GM18870 (cell line): Measurements from ENCODE around the gene BLCAP.

Source experiments
- ATAC-seq: cut with Tn5 transposase; IDR thresholded peaks from one replicate; pipeline ENCODE4 v1.9.1; 2021; ENCODE audit warnings: moderate library complexity; ENCODE audit not compliant: unreplicated experiment

The BLCAP gene

GRCh38 chr20:37518059-37518458, 9.6 kb downstream of the BLCAP start:
- no peak for ATAC-seq

DNA sequence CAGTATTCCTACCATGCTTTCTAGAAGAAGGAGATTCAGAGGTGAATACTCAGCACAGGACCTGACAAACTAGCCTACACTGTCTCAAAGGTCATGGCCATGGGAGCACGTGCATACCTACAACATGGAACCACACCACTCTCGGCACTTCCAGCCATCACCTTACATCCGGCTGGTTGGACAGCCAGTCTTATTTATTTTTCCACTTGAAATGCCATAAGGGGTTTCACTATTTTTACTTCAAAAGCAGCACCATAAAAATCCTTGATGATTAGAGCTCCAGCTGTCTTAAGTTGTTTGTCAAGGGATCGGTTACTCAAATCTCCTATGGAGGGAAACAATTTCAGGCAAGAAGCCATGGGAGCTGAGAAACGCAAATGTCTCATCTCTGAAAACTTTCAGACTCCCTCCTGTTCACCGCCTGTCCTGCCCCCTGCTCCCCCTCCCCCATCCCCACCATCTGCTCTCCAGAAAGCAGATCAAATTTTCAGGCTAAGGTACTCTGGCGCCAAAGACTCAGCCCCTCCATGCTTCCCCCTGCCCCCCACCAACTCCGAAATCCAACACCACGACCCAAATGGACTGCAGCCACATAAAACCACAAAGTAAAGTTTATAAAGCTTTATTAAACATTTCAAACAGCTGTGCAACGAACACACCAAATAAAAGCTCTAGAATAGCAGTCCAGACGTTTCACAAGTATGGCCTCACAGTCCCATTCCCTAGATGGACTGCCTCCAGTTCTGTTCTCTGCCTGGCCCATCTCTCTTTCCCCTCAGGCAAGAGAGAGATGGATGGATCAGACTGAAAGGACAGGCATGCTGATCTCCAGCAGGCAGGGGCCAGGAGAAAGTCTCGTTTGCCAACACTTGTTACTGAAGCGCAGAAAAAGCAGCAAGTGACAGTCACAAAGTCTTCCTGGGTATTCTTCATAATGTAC, 10.6 kb downstream of the BLCAP start:
- no peak for ATAC-seq

GRCh38 chr20:37515876-37516275, 11.8 kb downstream of the BLCAP start:
- no peak for ATAC-seq

DNA sequence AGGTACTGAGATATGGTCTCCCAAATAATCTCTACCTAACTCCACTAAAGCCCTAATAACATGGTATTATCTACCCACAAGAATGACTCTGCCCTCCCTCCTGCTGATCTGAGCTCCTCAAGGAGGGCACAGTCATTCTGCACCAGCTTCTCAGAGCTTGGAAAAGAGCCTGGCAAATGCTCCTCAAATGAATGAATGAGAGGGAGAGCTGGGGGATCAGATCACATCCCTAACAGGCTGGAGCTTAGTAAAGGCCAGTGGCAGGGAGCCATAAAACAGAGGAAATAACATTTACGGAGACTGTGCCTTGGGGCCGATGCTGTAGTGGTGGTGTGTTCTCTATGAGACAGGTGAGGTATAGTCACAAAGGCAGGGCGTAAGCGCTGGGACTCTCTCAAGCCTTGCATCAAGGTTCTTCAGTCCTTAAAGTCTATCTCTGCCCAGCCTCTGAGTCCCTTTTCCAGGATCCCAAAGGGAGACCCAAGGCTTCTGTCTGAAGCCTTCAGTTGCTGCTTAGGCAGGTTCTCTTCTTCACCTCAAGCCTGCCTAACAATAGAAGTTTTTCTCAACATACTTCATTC, 13.8 kb downstream of the BLCAP start:
- ATAC-seq, result no peak

DNA sequence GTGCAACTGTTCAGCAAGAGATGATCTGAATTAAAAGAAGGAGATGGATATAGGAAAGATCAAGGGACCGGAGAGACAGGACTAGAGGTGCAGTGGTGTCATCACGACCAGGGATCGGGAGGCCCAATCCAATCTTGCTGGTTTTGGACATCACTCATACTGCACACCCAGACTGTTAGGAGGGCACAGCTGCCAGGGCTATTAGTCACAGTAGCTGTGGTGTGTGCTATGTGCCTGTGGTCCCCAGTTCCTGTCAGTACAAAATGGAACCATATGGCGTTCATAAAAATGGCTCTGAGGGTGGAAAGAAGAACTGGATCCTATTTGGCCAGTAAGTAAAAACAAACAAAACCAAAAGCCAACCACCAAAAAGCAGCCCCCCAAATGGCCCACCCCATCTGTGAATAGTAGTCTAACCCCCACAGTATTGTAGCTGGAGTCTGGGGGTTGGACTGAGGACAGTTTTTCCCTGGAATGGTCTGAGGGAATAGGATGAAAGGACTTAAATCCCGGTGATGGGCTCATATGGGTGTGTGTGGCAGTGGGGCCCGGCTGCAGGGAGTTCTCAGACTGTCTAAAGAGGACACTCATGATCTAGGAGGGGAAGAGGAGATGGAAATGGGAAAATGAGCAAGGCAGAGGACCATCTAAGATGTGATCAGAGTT, 15.9 kb downstream of the BLCAP start:
- no peak for ATAC-seq

DNA sequence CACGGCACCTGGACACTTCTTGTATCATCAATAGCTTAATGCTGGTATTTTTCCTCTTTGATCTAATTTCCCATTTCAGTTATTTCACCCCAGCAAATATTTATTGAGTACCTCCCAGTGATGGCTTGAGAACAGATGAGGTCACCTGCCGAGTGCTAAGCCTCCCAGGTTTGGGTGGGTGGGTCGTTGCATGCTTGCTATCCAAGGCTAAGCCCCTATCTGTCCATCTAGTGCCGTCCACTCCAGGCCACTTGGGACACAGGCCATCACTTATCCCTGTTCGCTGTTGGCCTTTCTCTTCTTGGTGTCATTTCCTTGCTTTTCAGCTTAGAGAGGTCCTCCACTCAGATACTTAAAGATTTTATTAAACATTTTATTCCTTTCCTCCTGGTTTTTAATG, 17.4 kb downstream of the BLCAP start:
- no peak for ATAC-seq

DNA sequence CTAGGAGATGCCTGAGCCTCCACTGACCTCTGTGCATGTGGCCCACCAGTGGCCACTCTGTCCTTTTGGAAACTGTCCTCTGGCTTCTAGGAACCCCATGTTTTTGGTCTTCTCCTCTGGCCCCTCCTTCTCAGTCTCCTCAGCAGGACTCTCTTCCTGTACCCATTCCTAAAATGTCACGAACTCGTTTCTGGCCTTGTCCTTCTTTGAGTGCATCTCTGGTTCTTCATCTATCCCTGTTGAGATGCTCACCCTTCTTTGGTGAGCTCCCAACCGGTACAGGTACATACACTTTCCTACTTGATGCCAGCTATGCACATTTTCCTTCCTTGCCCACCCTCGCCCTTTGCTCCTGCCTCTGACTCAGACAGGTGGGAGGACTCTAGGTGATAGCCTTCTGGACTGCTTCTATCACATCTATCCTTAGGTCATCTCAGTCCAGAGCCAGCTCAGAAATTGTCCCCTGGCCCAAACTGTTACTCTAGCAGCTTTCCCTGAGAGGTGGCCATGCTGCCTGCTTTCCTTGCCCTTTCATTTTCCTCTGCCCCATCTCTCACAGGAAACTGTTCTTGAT, 21.4 kb downstream of the BLCAP start:
- no peak for ATAC-seq

DNA sequence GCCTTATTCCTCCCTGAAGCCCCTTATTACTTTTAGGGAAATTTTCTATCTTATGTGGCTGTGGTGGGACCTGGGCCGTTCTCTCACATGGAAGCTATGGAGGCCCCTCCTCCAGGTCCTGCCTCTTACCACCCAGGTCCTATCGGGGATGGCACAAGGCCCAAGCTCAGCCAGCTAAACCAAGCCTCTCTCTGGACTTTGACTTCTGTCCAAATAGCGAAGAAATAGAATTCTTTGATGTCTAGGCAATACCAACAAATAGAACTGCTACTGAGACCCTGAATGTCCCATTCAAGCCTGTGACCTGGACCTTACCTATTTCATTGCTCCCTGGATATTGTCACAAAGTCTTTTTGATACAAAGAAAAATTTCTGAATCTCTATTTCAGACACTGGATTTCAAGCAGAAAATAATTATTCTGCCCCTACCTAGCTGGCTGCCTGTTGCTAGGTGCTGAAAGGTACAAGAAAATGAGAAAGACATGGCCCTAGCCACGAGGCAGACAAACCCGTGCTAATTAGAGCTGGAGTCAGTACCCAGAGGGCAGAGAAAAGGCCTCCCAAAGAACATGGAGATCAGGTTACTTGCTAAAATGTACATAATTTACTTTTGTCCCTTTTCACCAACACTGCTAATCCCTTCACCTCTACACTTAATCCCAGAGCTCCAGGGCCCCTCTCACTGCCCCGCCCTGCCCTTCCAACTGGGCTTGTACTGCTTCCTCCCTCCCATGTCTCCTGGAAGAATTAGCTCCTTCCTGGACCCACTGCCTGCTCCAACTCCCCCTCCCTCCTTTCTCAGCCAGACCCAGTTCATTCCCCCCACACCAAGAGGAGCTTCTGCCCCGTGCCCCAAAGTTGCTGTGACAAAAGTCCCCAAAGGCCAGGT, 22.2 kb downstream of the BLCAP start:
- no peak for ATAC-seq

- no peak for ATAC-seq
Observed at GRCh38 chr20:37504404-37505096, 23.1 kb downstream of the BLCAP start.

GRCh38 chr20:37503256-37503927, 24.3 kb downstream of the BLCAP start:
- no peak for ATAC-seq

DNA sequence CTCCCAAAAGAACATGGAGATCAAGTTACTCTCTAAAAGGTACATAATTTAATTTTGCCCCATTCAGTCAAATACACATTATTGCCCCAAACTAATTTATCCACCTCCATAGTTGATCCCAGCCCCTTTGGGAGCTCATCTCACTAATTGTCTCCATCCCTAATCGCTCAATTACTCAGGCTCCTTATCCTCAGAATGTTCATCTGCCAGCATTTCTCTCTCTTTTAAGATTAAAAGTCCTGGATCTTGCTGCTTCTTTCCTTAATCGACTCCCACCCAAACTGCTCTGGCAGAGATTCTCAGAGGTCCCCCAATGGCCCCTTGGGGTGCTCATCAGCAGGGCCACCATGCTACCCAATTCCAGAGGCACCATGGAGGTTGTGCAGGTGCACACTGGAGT, 25.0 kb downstream of the BLCAP start:
- no peak for ATAC-seq

DNA sequence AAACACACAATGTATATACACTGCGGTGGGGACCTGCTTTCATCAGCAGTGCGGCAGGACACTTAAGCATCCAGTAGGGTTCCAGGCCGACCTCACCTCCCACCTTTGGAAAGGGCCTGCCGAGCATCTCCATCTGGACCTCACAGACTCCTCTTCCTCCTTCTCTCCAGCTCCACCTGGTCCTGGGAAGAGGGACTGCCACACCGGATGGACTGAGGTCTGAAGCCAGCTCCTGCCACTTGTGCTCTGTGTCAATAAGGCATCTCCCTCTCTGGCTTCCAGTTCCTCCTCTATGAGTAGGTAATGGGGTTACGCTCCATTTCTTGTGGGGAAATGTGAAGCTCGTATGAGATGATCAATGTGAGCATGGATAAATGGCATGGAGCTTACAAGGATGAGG, 25.7 kb downstream of the BLCAP start:
- ATAC-seq, result no peak

GRCh38 chr20:37500311-37500710, 27.4 kb downstream of the BLCAP start:
- ATAC-seq, result no peak

GRCh38 chr20:37498066-37498665, 29.5 kb downstream of the BLCAP start:
- no peak for ATAC-seq

GRCh38 chr20:37494796-37495195, 32.9 kb downstream of the BLCAP start:
- ATAC-seq, result no peak

GRCh38 chr20:37494301-37494700, 33.4 kb downstream of the BLCAP start:
- no peak for ATAC-seq

GRCh38 chr20:37492945-37493344, 34.7 kb downstream of the BLCAP start:
- ATAC-seq, result no peak

DNA sequence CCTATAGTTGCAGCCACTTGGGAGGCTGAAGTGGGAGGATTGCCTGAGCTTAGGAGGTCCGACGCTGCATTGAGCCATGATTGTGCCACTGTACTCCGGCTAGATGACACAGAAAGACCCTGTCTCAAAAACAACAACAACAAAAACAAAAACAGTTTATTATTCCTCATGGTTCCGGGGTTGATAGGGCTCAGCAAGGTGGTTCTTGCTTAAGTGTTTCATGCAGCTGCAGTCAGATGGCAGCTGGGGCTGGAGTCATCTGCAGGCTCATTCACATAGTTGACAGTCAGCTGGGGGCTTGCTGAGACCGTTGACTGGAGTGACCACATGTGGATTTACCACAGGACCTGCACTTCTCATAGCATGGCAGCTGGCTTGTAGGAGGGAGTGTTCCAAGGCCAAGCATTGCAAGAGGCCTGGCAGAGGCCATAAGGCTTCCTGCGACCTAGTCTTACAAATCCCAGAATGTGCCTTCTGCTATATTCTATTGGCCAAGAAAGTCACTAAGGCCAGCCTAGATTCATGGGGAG, 35.5 kb downstream of the BLCAP start:
- no peak for ATAC-seq
